IPS-15b (cell line): ENCODE results near the gene KIF1B.

Experiments used
- H3K27me3 ChIP-seq: one replicate; pipeline ENCODE4 v1.6.1; 2013; ENCODE audit warnings: low read length; ENCODE audit not compliant: control insufficient read depth, insufficient read depth
- H3K36me3 ChIP-seq: one replicate; pipeline ENCODE4 v1.6.1; 2013; ENCODE audit warnings: low read length; ENCODE audit not compliant: control insufficient read depth, insufficient read depth
- H3K4me1 ChIP-seq: one replicate; pipeline ENCODE4 v1.6.1; 2013; ENCODE audit warnings: mild to moderate bottlenecking, low read length; ENCODE audit not compliant: control insufficient read depth, insufficient read depth
- H3K4me3 ChIP-seq: one replicate; pipeline ENCODE4 v1.5.1; 2013; ENCODE audit warnings: low read depth, low read length
- H3K9ac ChIP-seq: one replicate; pipeline ENCODE4 v1.6.1; 2013; ENCODE audit warnings: low read depth, mild to moderate bottlenecking, low read length
- H3K9me3 ChIP-seq: one replicate; pipeline ENCODE4 v1.6.1; 2013; ENCODE audit warnings: mild to moderate bottlenecking, low read length; ENCODE audit not compliant: control insufficient read depth, insufficient read depth

KIF1B gene

DNA sequence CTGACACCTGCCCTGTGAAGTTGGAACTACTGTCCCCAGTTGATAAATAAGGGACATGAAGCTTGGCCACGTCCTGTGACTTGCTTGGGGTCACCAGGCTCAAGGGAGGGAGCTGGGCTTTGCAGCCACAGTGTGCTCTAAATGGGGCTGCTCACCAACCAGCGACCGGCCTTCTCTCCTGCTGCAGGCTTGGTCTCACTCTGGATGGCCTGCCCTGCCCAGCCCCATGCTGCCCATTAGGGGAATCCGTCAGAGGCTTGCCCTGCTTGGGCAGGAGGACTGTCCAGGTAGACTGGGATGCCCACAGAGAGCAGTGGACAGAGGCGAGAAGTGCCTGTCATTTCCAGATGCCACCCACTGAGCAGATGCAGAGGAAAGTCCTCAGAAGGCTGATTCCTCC, 218.6 kb downstream of the KIF1B start:
- Histone ChIP-seq H3K9me3 (no peaks in the 10 kb centered on the region), H3K36me3 (no peaks in the 10 kb centered on the region), H3K4me1 (no peaks in the 10 kb centered on the region), H3K27me3 (no peaks in the 10 kb centered on the region), H3K9ac (no peak overlapping the region), H3K4me3 (no peak overlapping the region)

- H3K9ac ChIP-seq: no peak overlapping the region
- no peaks in the 10 kb centered on the region for H3K36me3 ChIP-seq
- H3K9me3 ChIP-seq: no peaks in the 10 kb centered on the region
- H3K4me1 ChIP-seq: no peaks in the 10 kb centered on the region
- no peaks in the 10 kb centered on the region for H3K27me3 ChIP-seq
- H3K4me3 ChIP-seq: peak overlapping the region; percentile 88
Measured at GRCh38 chr1:10429868-10430215, 219.5 kb downstream of the KIF1B start.

DNA sequence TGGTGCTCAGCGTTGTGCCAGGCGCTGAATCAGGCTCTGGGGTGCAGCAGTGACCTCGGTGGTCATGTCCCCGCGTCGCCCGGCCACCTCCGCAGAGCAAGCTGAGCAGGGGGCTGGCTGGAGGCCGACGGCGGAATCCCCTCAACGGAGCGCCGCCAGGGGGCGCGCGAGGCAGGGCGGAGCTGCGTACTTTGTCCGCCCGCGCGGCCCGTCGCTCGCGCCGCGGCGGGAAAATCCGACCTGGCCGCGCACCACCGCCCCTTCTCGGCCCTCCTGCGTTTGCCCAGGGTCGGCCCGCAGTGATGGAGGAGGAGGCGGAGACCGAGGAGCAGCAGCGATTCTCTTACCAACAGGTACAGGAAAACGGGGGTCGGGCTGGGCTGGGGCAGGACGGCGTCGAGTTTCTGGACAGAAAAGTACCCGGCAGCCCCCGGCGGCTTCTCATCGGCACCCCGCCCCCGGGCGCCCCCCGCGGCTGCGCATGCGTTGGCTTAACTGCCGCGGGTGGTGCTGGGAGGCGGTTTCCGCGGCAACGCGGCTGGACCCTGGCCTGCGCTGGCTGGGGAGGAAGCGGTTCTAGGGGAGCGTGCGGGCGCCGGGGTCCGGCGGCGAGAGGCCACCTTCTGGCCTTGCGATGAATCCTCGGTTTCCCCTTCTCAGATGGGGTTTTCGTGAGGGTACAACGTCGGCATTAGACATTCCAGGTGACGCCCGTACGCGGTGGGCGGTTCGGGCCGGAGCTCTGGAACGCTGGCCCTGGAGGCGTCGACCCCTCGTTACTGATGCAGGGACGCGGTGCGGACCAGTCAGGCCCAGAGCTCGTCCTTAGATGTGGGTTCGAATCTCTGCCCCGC, 220.1 kb downstream of the KIF1B start, which contains the start of gene CENPS:
TSS of gene CENPS (plus strand) at position 218 of the 854 bp plus-strand sequence. CDS start at position 303, 85 bp downstream.
- no peaks in the 10 kb centered on the region for H3K27me3 ChIP-seq
- H3K4me3 ChIP-seq: peak within 1 kb of the TSS; percentile 88
- peak within 1 kb of the TSS; percentile 65 for H3K9ac ChIP-seq
- H3K9me3 ChIP-seq: no peaks in the 10 kb centered on the region
- H3K4me1 ChIP-seq: no peaks in the 10 kb centered on the region
- H3K36me3 ChIP-seq: no peaks in the 10 kb centered on the region
